WTC11 (cell line): ENCODE results near the gene KBTBD12.

ENCODE experiments used
- AR ChIP-seq: fragments of 250-450 bp; sonication (Bioruptor Pico); IDR thresholded peaks from 2 replicates; pipeline ENCODE4 v1.9.0; 2021; ENCODE audit warnings: mild to moderate bottlenecking
- ATF2 ChIP-seq: sonication (generic); formaldehyde crosslinking; IDR thresholded peaks from 2 replicates; pipeline ENCODE4 v1.8.1; 2022; ENCODE audit warnings: low read depth, missing genetic modification reagents, borderline replicate concordance
- CREB1 ChIP-seq: sonication (generic); formaldehyde crosslinking; IDR thresholded peaks from 2 replicates; pipeline ENCODE4 v1.8.0; 2023; ENCODE audit warnings: mild to moderate bottlenecking, missing genetic modification reagents
- CTCF ChIP-seq: fragments of 200-600 bp; IDR thresholded peaks from 2 replicates; pipeline ENCODE4 v1.8.0; 2022; ENCODE audit warnings: antibody characterized with exemption
- FOXP1 ChIP-seq: sonication (generic); formaldehyde crosslinking; IDR thresholded peaks from 2 replicates; pipeline ENCODE4 v1.8.0; 2022; ENCODE audit warnings: missing genetic modification reagents, mild to moderate bottlenecking, moderate library complexity, borderline replicate concordance
- NR3C1 ChIP-seq: sonication (generic); formaldehyde crosslinking; conservative IDR thresholded peaks from 2 replicates; pipeline ENCODE4 v1.8.1; 2023; ENCODE audit warnings: low read depth, mild to moderate bottlenecking, missing genetic modification reagents
- RORB ChIP-seq: fragments of 250-450 bp; sonication (Bioruptor Pico); IDR thresholded peaks from 2 replicates; pipeline ENCODE4 v1.9.0; 2021; ENCODE audit warnings: mild to moderate bottlenecking
- TP53 ChIP-seq: sonication (generic); formaldehyde crosslinking; IDR thresholded peaks from 2 replicates; pipeline ENCODE4 v1.8.1; 2023; ENCODE audit warnings: mild to moderate bottlenecking, missing genetic modification reagents
- USF2 ChIP-seq: sonication (generic); formaldehyde crosslinking; IDR thresholded peaks from 2 replicates; pipeline ENCODE4 v1.8.1; 2023; ENCODE audit warnings: mild to moderate bottlenecking, missing genetic modification reagents, moderate library complexity

- TF ChIP-seq FOXP1 (CRISPR knock-in tag) (no peak), USF2 (CRISPR knock-in tag) (no peak), TP53 (CRISPR knock-in tag) (no peak), CREB1 (CRISPR knock-in tag) (no peak), NR3C1 (CRISPR knock-in tag) (no peak), RORB (CRISPR knock-in tag) (no peak), ATF2 (CRISPR knock-in tag) (no peak), AR (CRISPR knock-in tag) (no peak), CTCF (no peak)
Observed at GRCh38 chr3:127981097-127981496, 66.1 kb downstream of the KBTBD12 start.
